Neural cell (in vitro differentiated cells): ENCODE data around the gene DDX31.

Source experiments
- CTCF ChIP-seq: fragments of 450-650 bp; IDR thresholded peaks from 2 replicates; pipeline ENCODE4 v1.5.1; 2014; ENCODE audit warnings: antibody characterized with exemption, mild to moderate bottlenecking, moderate library complexity; ENCODE audit not compliant: poor library complexity, severe bottlenecking
- EP300 ChIP-seq: fragments of 450-650 bp; conservative IDR thresholded peaks from 2 replicates; pipeline ENCODE4 v1.6.1; 2014; ENCODE audit warnings: antibody characterized with exemption, mild to moderate bottlenecking, moderate library complexity; ENCODE audit not compliant: poor library complexity, severe bottlenecking
- EZH2 ChIP-seq: fragments of 200-600, 300-800 bp; shearing (Covaris generic), sonication (generic); IDR thresholded peaks from 2 replicates; pipeline ENCODE4 v1.6.1; 2014; ENCODE audit warnings: antibody characterized with exemption, low read length, borderline replicate concordance, mild to moderate bottlenecking; ENCODE audit not compliant: insufficient read depth, poor library complexity, severe bottlenecking
- MXI1 ChIP-seq: fragments of 450-650 bp; conservative IDR thresholded peaks from 2 replicates; pipeline ENCODE4 v1.6.1; 2014; ENCODE audit warnings: antibody characterized with exemption, mild to moderate bottlenecking; ENCODE audit not compliant: poor library complexity, severe bottlenecking
- POLR2AphosphoS5 ChIP-seq: IDR thresholded peaks from 2 replicates; pipeline ENCODE4 v1.6.1; 2012
- SMC3 ChIP-seq: fragments of 450-650 bp; conservative IDR thresholded peaks from 2 replicates; pipeline ENCODE4 v1.6.1; 2014; ENCODE audit warnings: antibody characterized with exemption, mild to moderate bottlenecking, moderate library complexity; ENCODE audit not compliant: poor library complexity
- TAF1 ChIP-seq: IDR thresholded peaks from 2 replicates; pipeline ENCODE4 v1.6.1; 2012; ENCODE audit warnings: low read depth

- TF ChIP-seq CTCF (no peak), EP300 (no peak), TAF1 (no peak), EZH2 (no peak), POLR2AphosphoS5 (no peak), MXI1 (no peak), SMC3 (no peak)
Observed at GRCh38 chr9:132679946-132680625, 10.3 kb upstream of the DDX31 start.
